ENCODE measurements around the gene APBB2. TPM values are rescaled to one million over a fixed set of nuclear protein-coding genes. Genes with fewer than 3 reads are reported as not detected.

Gene APBB2
- total RNA-seq, 1 donor from 2014 or later = 23.5 TPM

- H3K27ac ChIP-seq (replicated peaks) = peak overlapping the region; percentile 97
- H3K4me1 ChIP-seq = peaks cover 56% of the 10 kb centered on the region
- peak; percentile 61 for DNase-seq
- H3K36me3 ChIP-seq = no peaks in the 10 kb centered on the region
- intact Hi-C loops (cut with micrococcal nuclease) = loop anchor here (10.0 kb wide), 1 partner anchor 292 kb away; no protein-coding TSS in a partner anchor
- no peaks in the 10 kb centered on the region for H3K9me3 ChIP-seq (replicated peaks)
- TF ChIP-seq, protein P1, sequence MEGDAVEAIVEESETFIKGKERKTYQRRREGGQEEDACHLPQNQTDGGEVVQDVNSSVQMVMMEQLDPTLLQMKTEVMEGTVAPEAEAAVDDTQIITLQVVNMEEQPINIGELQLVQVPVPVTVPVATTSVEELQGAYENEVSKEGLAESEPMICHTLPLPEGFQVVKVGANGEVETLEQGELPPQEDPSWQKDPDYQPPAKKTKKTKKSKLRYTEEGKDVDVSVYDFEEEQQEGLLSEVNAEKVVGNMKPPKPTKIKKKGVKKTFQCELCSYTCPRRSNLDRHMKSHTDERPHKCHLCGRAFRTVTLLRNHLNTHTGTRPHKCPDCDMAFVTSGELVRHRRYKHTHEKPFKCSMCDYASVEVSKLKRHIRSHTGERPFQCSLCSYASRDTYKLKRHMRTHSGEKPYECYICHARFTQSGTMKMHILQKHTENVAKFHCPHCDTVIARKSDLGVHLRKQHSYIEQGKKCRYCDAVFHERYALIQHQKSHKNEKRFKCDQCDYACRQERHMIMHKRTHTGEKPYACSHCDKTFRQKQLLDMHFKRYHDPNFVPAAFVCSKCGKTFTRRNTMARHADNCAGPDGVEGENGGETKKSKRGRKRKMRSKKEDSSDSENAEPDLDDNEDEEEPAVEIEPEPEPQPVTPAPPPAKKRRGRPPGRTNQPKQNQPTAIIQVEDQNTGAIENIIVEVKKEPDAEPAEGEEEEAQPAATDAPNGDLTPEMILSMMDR (IDR thresholded peaks at IDR 0.05; ENCODE audit: borderline replicate concordance) = peak; percentile 56
- peak overlapping the region; percentile 71 for H3K4me3 ChIP-seq
- no peaks in the 10 kb centered on the region for H3K27me3 ChIP-seq (ENCODE audit: low read depth)
Observed at GRCh38 chr4:41216294-41217019, 2.1 kb upstream of the APBB2 start.

DNA sequence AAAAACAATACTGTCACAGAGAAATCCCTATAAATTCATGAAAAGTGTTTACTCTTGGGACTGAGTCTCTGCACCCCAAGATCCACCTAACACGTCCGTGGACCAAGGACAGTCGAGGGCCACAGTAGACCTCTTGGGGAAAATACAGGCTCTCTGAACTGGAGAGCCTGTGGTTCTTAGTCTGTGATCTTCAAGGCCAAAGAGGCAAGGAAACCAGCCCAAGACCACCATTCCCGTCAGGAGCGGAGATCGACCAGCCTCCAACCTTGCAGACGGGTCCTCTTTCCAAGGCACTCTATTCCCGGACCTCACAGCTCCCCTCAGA is 1.6 kb upstream of the APBB2 start:
- H3K4me1 ChIP-seq = peaks cover 60% of the 10 kb centered on the region
- H3K27me3 ChIP-seq (ENCODE audit: low read depth) = no peaks in the 10 kb centered on the region
- H3K4me3 ChIP-seq = peak overlapping the region; percentile 71
- no peaks in the 10 kb centered on the region for H3K36me3 ChIP-seq
- H3K9me3 ChIP-seq (replicated peaks) = no peaks in the 10 kb centered on the region
- intact Hi-C loops (cut with micrococcal nuclease) = loop anchor here (10.0 kb wide), 1 partner anchor 291 kb away; no protein-coding TSS in a partner anchor
- peak overlapping the region; percentile 97 for H3K27ac ChIP-seq (replicated peaks)
- DNase-seq = no peak
- TF ChIP-seq, protein P1 (IDR thresholded peaks at IDR 0.05; ENCODE audit: borderline replicate concordance) = no peak

DNA sequence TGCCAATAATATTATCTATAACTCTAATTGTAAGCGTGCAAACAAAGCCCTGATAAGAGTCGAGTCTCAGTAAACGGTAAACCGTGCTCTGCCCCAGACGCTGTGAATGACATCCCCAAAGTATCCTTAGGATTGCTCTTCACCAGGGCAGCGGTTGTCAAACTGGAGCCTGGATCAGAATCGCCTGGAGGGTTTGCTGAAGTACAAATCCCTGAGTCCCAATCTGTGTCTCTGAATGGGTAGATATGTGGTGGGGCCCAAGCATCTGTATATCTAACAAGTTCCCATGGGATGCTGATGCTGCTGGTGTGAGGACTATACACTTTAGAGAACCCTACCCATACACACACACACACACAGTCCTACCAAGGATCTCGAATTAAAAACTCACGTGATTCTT is 813 bp upstream of the APBB2 start:
- Histone ChIP-seq H3K9me3 (replicated peaks) (no peaks in the 10 kb centered on the region), H3K4me3 (peak overlapping the region; percentile 99), H3K4me1 (peaks cover 65% of the 10 kb centered on the region), H3K27me3 (ENCODE audit: low read depth) (no peaks in the 10 kb centered on the region), H3K36me3 (no peaks in the 10 kb centered on the region), H3K27ac (replicated peaks) (peak overlapping the region; percentile 97)
- intact Hi-C loops (cut with micrococcal nuclease) = loop anchor here (10.0 kb wide), 1 partner anchor 290 kb away; no protein-coding TSS in a partner anchor
- TF ChIP-seq, protein P1 (IDR thresholded peaks at IDR 0.05; ENCODE audit: borderline replicate concordance) = no peak
- DNase-seq = no peak

DNA sequence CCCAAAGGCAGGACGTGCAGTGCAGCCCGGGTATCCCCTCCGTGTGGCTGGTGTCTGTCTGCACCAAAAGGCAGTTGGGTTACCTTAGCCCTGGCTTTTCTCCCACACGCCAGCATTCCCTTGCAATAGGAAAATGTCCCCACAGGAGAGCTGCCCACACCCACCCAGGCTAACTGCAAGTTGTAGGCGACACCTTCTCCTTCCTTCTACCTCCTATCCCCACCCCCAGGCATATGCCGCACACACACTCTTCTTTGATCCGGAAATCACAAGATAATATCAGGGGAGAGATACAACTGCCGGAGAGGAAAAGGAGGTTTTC is 444 bp upstream of the APBB2 start:
- no peak for DNase-seq
- TF ChIP-seq, protein P1 (IDR thresholded peaks at IDR 0.05; ENCODE audit: borderline replicate concordance) = no peak
- no peaks in the 10 kb centered on the region for H3K9me3 ChIP-seq (replicated peaks)
- H3K36me3 ChIP-seq = no peaks in the 10 kb centered on the region
- H3K4me3 ChIP-seq = peak overlapping the region; percentile 99
- intact Hi-C loops (cut with micrococcal nuclease) = loop anchor here (10.0 kb wide), 1 partner anchor 290 kb away; no protein-coding TSS in a partner anchor
- H3K27ac ChIP-seq (replicated peaks) = peak overlapping the region; percentile 97
- H3K4me1 ChIP-seq = peaks cover 69% of the 10 kb centered on the region
- H3K27me3 ChIP-seq (ENCODE audit: low read depth) = no peaks in the 10 kb centered on the region

- Histone ChIP-seq H3K27me3 (ENCODE audit: low read depth) (no peaks in the 10 kb centered on the region), H3K36me3 (no peaks in the 10 kb centered on the region), H3K27ac (replicated peaks) (peak overlapping the region; percentile 97), H3K4me3 (peak overlapping the region; percentile 99), H3K9me3 (replicated peaks) (no peaks in the 10 kb centered on the region), H3K4me1 (peaks cover 78% of the 10 kb centered on the region)
- peak; percentile 28 for DNase-seq
- TF ChIP-seq, protein P1 (IDR thresholded peaks at IDR 0.05; ENCODE audit: borderline replicate concordance) = no peak
- intact Hi-C loops (cut with micrococcal nuclease) = loop anchor here (2.0 to 10.0 kb wide), 2 partner anchors 237 to 289 kb away; no protein-coding TSS in a partner anchor
Observed at GRCh38 chr4:41213625-41214135, 662 bp downstream of the APBB2 start.

Data from left ventricle myocardium inferior (tissue), 1 donor.